Effector CD4-positive, alpha-beta T cell (primary cell): Measurements from ENCODE around the gene CYSLTR2.
A peak's percentile ranks its signal among the peaks of the same experiment; 100 is the strongest.
"Not testable (repeated sequence)": the region's sequence is repeated elsewhere in the genome, so short reads cannot be mapped to it uniquely, and the experiment has no call there.

Experiments
- DNase-seq: peaks from one replicate; pipeline ENCODE4 v3.0.0-alpha.2; 2020

CYSLTR2 gene

DNA sequence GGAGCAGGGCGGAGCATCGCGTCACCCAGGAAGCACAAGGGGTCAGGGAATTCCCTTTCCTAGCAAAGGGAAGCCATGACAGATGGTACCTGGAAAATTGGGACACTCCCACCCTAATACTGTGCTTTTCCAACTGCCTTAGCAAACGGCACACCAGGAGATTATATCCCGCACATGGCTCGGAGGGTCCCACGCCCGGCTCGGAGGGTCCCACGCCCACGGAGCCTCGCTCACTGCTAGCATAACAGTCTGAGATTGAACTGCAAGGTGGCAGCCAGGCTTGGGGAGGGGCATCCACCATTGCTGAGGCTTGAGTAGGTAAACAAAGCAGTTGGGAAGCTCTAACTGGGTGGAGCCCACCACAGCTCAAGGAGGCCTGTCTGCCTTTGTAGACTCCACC, 42.9 kb downstream of the CYSLTR2 start:
- not testable (repeated sequence) for DNase-seq

- no peak for DNase-seq
These were observed 53.7 kb downstream of the CYSLTR2 start for GRCh38 chr13:48707405-48707804.

DNA sequence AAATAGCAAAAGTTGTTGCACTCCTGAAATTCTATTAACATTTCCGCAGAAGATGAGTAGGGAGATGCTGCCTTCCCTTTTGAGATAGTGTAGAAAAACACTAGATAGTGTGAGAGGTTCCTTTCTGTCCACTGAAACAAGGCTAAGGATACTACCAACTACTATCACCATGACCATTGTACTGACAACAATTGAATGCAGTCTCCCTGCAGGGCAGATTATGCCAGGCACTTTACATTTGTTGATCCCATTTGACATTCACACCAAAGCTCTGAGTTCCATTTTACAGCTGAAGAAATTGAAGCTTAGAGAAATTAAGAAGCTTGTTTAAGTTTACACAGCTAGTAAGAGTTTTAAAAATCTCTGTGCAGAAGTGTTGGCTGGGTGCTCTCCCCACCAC, 55.0 kb downstream of the CYSLTR2 start:
- DNase-seq: no peak

- DNase-seq: no peak
These were observed 55.5 kb downstream of the CYSLTR2 start for GRCh38 chr13:48709213-48709612.

- DNase-seq: no peak
These were observed 56.4 kb downstream of the CYSLTR2 start for GRCh38 chr13:48710160-48710559.

- no peak for DNase-seq
These were observed 58.4 kb downstream of the CYSLTR2 start for GRCh38 chr13:48712141-48712540.

GRCh38 chr13:48715977-48716376, 62.2 kb downstream of the CYSLTR2 start:
- no peak for DNase-seq

DNA sequence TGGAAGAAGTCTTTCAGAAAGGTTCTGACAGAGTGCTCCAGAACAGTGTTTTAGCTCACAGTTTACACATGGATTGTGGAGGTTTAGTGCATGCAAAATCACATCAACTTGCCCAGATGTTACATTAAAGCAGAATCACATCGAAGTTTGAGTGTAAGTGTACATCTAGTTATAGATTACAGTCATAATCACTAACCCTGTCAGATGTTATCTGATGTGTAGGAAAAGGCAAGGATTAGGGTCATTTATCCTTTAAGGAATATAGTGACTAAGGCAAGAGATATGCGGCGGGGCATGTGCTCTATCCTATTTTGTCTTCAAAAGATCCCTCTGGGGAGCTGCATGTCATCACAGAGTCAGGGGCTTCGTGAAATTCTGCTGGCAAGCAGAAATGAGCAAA, 66.9 kb downstream of the CYSLTR2 start:
- no peak for DNase-seq

- no peak for DNase-seq
These were observed 69.4 kb downstream of the CYSLTR2 start for GRCh38 chr13:48723168-48723567.

- DNase-seq: no peak
These were observed 71.5 kb downstream of the CYSLTR2 start for GRCh38 chr13:48725271-48725670.

GRCh38 chr13:48726711-48727110, 73.0 kb downstream of the CYSLTR2 start:
- no peak for DNase-seq

DNA sequence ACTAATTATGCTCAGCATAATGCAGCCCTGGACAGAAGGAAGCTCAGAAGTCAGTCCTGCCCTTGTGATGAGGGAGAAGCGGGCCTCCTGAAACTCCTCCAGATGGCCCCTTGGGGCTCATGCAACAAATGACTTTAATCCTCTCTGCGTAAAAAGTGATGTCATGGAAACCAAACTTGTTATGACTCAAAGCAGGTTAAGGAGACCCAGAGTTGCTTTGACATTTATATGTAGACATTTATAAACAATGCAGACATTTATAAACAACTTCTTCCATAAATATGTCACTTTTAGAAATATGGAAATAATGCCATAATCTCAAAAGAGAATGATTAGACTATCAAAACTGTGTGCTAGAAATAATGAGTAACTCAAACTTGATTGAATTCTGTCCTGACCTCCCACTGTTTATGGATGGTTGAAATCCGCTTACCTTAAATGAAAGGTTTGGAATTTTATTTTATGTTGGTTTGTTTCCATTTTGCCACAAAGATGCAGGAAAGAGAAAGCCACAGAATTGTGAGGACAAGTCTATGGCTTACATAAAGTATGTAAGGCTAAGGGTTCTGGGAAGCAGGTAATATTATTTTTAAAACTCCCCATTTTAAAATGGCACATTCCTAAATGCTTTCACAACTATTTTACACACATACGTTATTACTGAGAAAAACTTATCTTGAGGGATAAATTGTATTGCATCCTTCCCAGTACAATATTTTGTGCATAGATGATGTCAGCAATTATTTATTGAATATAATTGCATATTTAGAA, 73.7 kb downstream of the CYSLTR2 start:
- DNase-seq: no peak

GRCh38 chr13:48728226-48728625, 74.5 kb downstream of the CYSLTR2 start:
- DNase-seq: no peak

- no peak for DNase-seq
These were observed 75.1 kb downstream of the CYSLTR2 start for GRCh38 chr13:48728876-48729275.

- no peak for DNase-seq
These were observed 76.1 kb downstream of the CYSLTR2 start for GRCh38 chr13:48729856-48730255.

DNA sequence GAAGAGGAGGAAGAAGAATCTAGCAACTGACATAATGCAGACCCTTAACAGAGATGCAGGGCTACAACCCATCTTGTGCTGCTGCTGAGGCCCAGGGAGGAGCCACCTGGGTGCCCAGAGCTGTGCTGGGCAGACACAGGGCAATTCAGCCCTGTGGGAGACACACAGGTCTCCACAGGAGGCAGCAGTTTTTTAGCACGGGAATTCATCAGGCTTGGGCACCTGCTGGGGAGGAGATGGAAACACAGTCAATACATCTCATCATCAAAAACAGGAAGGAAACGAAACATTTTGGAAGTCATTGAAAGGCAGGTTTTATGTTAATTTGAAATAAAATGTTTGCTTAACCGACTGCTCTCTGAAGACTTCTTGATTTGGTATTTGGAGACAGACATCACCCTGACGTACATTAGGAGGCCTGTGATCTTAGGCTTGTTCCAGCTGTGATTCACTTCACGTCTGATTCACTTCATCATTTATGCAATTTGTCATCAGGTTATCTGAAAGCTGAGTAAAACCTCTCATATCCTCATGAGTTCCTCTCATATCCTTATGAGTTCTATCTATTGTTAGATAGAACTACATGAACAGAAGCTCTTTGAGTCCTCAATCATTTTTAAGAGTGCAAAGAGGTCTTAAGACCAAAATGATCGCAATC, 77.4 kb downstream of the CYSLTR2 start:
- no peak for DNase-seq

GRCh38 chr13:48731957-48732569, 78.3 kb downstream of the CYSLTR2 start:
- peak; percentile 25 for DNase-seq

GRCh38 chr13:48733739-48734335, 80.1 kb downstream of the CYSLTR2 start:
- no peak for DNase-seq

DNA sequence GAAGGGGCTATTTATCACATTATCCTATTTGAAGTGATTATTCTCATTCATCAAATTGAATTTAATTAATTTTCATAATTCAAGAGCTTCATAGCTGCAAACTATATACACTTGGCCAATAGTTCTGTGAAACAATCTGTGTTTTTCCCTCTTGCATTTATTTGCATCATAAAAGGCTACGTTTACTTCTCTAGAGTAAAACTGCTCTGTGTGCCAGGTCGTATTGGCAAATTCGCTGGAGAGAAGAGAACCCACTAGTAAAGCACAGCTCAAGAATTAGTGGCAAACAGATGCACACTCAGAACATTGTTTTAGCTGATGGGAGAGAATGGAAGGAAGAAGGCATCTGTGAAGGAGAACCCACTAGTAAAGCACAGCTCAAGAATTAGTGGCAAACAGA, 81.8 kb downstream of the CYSLTR2 start:
- no peak for DNase-seq

DNA sequence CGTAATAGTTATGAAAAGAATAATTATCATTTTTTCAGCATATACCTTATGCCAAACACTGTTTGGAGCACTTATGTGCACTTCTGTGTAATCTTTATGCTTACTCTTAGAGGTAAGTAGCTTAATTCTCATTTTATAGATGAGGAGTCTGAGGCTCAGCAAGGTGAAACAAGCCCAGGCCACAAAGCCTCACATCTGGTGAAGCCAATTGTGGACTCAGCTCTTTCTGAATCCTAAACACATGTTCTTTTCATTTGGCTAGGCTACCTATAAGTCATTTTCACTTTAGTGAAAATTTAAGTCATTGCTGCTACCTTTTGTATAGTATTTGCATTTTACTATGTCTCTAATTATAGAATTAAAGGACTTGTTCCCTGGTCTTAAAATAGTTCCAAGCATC, 84.0 kb downstream of the CYSLTR2 start:
- no peak for DNase-seq

DNA sequence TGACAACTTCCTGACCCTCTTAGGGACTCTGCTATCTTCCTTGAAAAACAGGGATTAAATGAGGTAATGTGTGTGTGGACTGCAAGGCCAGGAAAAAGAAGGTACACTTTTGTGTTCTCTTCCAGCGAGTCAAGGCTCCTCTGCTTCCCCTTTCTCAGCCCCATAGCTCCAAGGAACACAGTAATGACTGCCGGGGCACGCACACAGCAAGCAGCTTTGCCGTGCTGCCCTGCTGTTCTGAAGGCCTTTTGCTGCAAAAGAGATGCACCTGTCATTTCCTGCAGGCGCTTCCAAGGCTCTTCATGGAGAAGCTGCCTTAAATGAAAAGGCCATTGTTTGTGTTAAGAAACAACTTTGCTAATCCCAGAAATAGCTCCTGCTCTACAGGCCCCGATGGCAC, 84.6 kb downstream of the CYSLTR2 start:
- DNase-seq: no peak

GRCh38 chr13:48739386-48739964, 85.7 kb downstream of the CYSLTR2 start:
- DNase-seq: no peak

DNA sequence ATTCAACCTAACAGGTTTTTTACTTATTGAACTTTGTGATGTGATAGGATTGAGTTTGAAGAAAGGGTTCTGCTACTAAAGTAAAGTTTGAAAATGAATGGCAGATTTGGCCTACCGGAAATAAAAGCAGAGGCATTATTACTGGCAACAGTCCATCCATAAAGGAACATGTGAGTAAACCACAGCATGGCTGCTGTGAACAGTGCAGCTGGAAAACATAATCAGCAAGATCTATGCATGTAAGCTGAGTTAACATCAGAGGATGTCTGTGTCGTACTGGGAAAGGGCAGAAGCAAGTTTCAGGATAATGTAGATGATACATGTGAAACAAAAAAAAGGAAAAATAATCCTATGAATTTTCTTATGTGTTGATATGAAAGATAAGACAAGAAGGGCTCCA, 87.6 kb downstream of the CYSLTR2 start:
- DNase-seq: no peak
